K562 (cell line): ENCODE measurements around the gene GPR83. TPM values are rescaled to one million over a fixed set of nuclear protein-coding genes. Genes with fewer than 3 reads are reported as not detected.

Experiments used
- ATAC-seq: fragments of 200-7000 bp; cut with Tn5 transposase; 3 replicates; pipeline ENCODE4 v1.9.1; 2020; ENCODE audit warnings: moderate library complexity
- BruUV-seq: library from RNA; stranded (reverse); fragments of 400-500 nt; replicated peaks from 2 replicates; lab custom pipeline; 2021; lab: Mats Ljungman, UMichigan
- CTCF ChIA-PET: fragments of 300-600 bp; formaldehyde crosslinking; extraction: SDS; loops from one replicate; lab custom pipeline; 2021; ENCODE audit warnings: low intra/inter-chr PET ratio; lab: Yijun Ruan, JAX
- POLR2A ChIA-PET: fragments of 300-600, 350-650 bp; sonication (Branson Sonifier 250); formaldehyde crosslinking; extraction: SDS; loops from one replicate; lab custom pipeline; 2021; ENCODE audit warnings: antibody characterized with exemption, inconsistent platforms; lab: Yijun Ruan, JAX
- DNase-seq, 4 experiments: peaks; one replicate each; pipeline versions ENCODE4 v3.0.0 to v3.0.0-alpha.2; 2011 to 2018; ENCODE audit warnings: low spot score in 3 of 4, mixed read lengths in 3 of 4; ENCODE audit errors: extremely low read depth in 1 of 4
- FAIRE-seq: peaks from 2 replicates; lab custom pipeline; 2011; peaks lifted over from hg19 to GRCh38; lab: Jason Lieb, UNC
- H2AFZ ChIP-seq: 2 replicates; pipeline ENCODE4 v1.6.0; 2011; ENCODE audit warnings: low read depth, low read length, control low read depth, inconsistent platforms
- H3K27ac ChIP-seq: fragments of 200-600 bp; 3 replicates; pipeline ENCODE4 v1.8.0; 2011; ENCODE audit warnings: low read depth, mild to moderate bottlenecking, control low read depth, inconsistent platforms, low read length, moderate library complexity, mixed read lengths; ENCODE audit errors: extremely low read depth
- H3K27me3 ChIP-seq, 2 experiments: fragments of 300-600 bp in 1 of 2; 2 replicates in 1 of 2; 3 replicates in 1 of 2; pipeline versions ENCODE4 v1.6.0 to v1.8.0; 2011; ENCODE audit warnings: inconsistent platforms in 2 of 2, low read length in 2 of 2, mild to moderate bottlenecking in 1 of 2, mixed read lengths in 1 of 2, moderate library complexity in 1 of 2; ENCODE audit not compliant: control insufficient read depth in 2 of 2, insufficient read depth in 2 of 2
- H3K36me3 ChIP-seq: fragments of 300-600 bp; 3 replicates; pipeline ENCODE4 v1.8.0; 2011; ENCODE audit warnings: mild to moderate bottlenecking, low read length, inconsistent platforms; ENCODE audit not compliant: control insufficient read depth, insufficient read depth
- H3K4me1 ChIP-seq, 2 experiments: fragments of 200-600 bp in 1 of 2; replicated peaks in 1 of 2; 2 replicates in 1 of 2; 3 replicates in 1 of 2; pipeline versions ENCODE4 v1.5.1 to v1.8.0; 2011; ENCODE audit warnings: inconsistent platforms in 2 of 2, low read length in 2 of 2, mild to moderate bottlenecking in 1 of 2, mixed read lengths in 1 of 2, moderate library complexity in 1 of 2; ENCODE audit not compliant: control insufficient read depth in 2 of 2, insufficient read depth in 2 of 2
- H3K4me2 ChIP-seq: 2 replicates; pipeline ENCODE4 v1.6.1; 2011; ENCODE audit warnings: low read length, control low read depth, inconsistent platforms, mixed read lengths; ENCODE audit not compliant: insufficient read depth
- H3K4me3 ChIP-seq: fragments of 200-600 bp; sonication (generic), shearing (Covaris generic); 2 replicates; pipeline ENCODE4 v1.5.1; 2016; ENCODE audit warnings: control low read depth, inconsistent platforms
- H3K79me2 ChIP-seq: fragments of 200-600 bp; 3 replicates; pipeline ENCODE4 v1.8.0; 2011; ENCODE audit warnings: low read length, inconsistent platforms; ENCODE audit not compliant: control insufficient read depth, insufficient read depth
- H3K9ac ChIP-seq, 2 experiments: 2 replicates each; pipeline versions ENCODE4 v1.6.0 to v1.6.1; 2011; ENCODE audit warnings: low read depth in 2 of 2, low read length in 2 of 2, control low read depth in 1 of 2, inconsistent platforms in 1 of 2, mild to moderate bottlenecking in 1 of 2, mixed read lengths in 1 of 2; ENCODE audit not compliant: insufficient read depth in 1 of 2
- H3K9me1 ChIP-seq: one replicate; pipeline ENCODE4 v1.6.0; 2011; ENCODE audit warnings: inconsistent platforms, mild to moderate bottlenecking, low read length, moderate library complexity; ENCODE audit not compliant: control insufficient read depth, insufficient read depth
- H3K9me3 ChIP-seq: replicated peaks from 2 replicates; pipeline ENCODE4 v1.5.1; 2011; ENCODE audit warnings: low read depth, low read length, inconsistent platforms; ENCODE audit not compliant: control insufficient read depth, insufficient read depth
- H4K20me1 ChIP-seq: replicated peaks from 2 replicates; pipeline ENCODE4 v1.6.1; 2011; ENCODE audit warnings: low read length, inconsistent platforms, mixed read lengths; ENCODE audit not compliant: control insufficient read depth, insufficient read depth
- ATF7 ChIP-seq: fragments of 450-650 bp; IDR thresholded peaks from 2 replicates; pipeline ENCODE4 v1.7.1; 2014; ENCODE audit warnings: mild to moderate bottlenecking, moderate library complexity
- ESRRB ChIP-seq: fragments of 250-450 bp; sonication (Bioruptor Pico); IDR thresholded peaks from 2 replicates; pipeline ENCODE4 v1.5.0; 2020; ENCODE audit warnings: mild to moderate bottlenecking, moderate library complexity, borderline replicate concordance
- KAT8 ChIP-seq: fragments of 450-650 bp; IDR thresholded peaks from 2 replicates; pipeline ENCODE4 v1.6.1; 2016; ENCODE audit warnings: low read depth, mild to moderate bottlenecking
- PPARD ChIP-seq: fragments of 250-450 bp; sonication (Bioruptor Pico); IDR thresholded peaks from 2 replicates; pipeline ENCODE4 v1.8.0; 2022; ENCODE audit warnings: inconsistent platforms, mild to moderate bottlenecking, moderate library complexity
- ZKSCAN3 ChIP-seq: fragments of 250-450 bp; sonication (Bioruptor Pico); IDR thresholded peaks from 2 replicates; pipeline ENCODE4 v1.4.0; 2020
- ZNF23 ChIP-seq: fragments of 250-450 bp; sonication (Bioruptor Pico); IDR thresholded peaks from 2 replicates; pipeline ENCODE4 v1.4.0; 2020; ENCODE audit warnings: mild to moderate bottlenecking
- ZNF431 ChIP-seq: sonication (generic); formaldehyde crosslinking; IDR thresholded peaks from 2 replicates; pipeline ENCODE4 v1.8.0; 2022; ENCODE audit warnings: mild to moderate bottlenecking, missing genetic modification reagents
- WGBS: fragments of 100-300 bp; shearing (Covaris generic); methylation state at CpG from one replicate; pipeline ENCODE4 v1.1.6; 2016; ENCODE audit warnings: low coverage, mixed read lengths; ENCODE audit not compliant: insufficient coverage; ENCODE audit errors: missing lambda C conversion rate; 5-methylcytosine and 5-hydroxymethylcytosine counted together
- in situ Hi-C: fragments of 300-500 bp; cut with MboI; formaldehyde crosslinking; loops from 4 replicates; pipeline ENCODE4 v1.15.0; 2018; ENCODE audit warnings: inconsistent platforms, mixed read lengths
- intact Hi-C: fragments of 100-400 bp; cut with micrococcal nuclease; formaldehyde crosslinking; loops from 2 replicates; pipeline ENCODE4 v1.14.2; 2022
- polyA plus RNA-seq, 8 experiments: library from polyadenylated mRNA; depleted of rRNA in 4 of 8; stranded (reverse) in 5 of 8; unstranded in 3 of 8; fragments of >200 nt; fragmentation: Nextera tagmentation in 2 of 8; fragmentation: Illumina TruSeq in 1 of 8; extraction: Ambion mirVana in 2 of 8; extraction: Trizol in 1 of 8; gene quantifications; 2 replicates each; pipeline versions ENCODE4 v1.2.1 to v1.2.3, GENCODE V29; 2011 to 2014; ENCODE audit warnings: inconsistent platforms in 1 of 8, missing spikeins in 1 of 8
- total RNA-seq, 7 experiments: library from RNA; depleted of rRNA in 6 of 7; stranded (reverse); fragments of >200 nt in 6 of 7; fragmentation: Illumina TruSeq in 2 of 7; extraction: Trizol in 2 of 7; gene quantifications; 2 replicates each; pipeline versions ENCODE4 v1.2.1 to v1.2.3, GENCODE V29; 2011 to 2021; ENCODE audit warnings: low replicate concordance in 1 of 7
- TF ChIP-seq, protein P1 (sequence below): fragments of 250-450 bp; sonication (Bioruptor Pico); IDR thresholded peaks from 2 replicates; pipeline ENCODE4 v1.4.0; 2020; ENCODE audit warnings: mild to moderate bottlenecking, moderate library complexity
- TF ChIP-seq, protein P2 (sequence below): fragments of 250-450 bp; sonication (Bioruptor Pico); IDR thresholded peaks from 2 replicates; pipeline ENCODE4 v1.5.0; 2022; ENCODE audit warnings: mild to moderate bottlenecking

Gene GPR83
- total and polyA plus RNA-seq, 9 of the 15 experiments (the other 6 are each of a cell fraction or from before 2014, with no cell fraction given) = 0.03 to 0.13 (median 0.08) TPM; not detected in 2

DNA sequence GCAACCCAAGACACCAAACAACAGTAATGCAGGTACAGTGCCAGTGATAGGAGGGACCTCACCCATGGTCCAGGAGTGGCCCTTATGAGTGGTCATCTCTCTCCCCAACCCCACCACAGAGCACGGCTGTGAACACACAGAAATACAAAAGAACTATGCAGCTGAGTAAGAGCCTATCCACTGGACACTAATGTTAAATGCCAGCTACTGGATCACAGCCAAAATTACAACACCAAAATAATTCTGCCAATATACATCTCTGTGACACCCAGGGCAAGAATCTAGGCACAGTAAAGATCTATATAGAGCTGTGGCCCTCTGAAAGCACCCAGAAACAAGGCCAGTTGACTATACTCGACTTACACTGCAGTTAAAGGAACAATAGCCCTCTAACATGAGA lies 22.8 kb upstream of the GPR83 start (continued):
- TF ChIP-seq, protein P1, sequence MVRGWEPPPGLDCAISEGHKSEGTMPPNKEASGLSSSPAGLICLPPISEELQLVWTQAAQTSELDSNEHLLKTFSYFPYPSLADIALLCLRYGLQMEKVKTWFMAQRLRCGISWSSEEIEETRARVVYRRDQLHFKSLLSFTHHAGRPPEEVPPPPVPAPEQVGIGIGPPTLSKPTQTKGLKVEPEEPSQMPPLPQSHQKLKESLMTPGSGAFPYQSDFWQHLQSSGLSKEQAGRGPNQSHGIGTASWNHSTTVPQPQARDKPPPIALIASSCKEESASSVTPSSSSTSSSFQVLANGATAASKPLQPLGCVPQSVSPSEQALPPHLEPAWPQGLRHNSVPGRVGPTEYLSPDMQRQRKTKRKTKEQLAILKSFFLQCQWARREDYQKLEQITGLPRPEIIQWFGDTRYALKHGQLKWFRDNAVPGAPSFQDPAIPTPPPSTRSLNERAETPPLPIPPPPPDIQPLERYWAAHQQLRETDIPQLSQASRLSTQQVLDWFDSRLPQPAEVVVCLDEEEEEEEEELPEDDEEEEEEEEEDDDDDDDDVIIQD = no peak
- TF ChIP-seq, protein P2, sequence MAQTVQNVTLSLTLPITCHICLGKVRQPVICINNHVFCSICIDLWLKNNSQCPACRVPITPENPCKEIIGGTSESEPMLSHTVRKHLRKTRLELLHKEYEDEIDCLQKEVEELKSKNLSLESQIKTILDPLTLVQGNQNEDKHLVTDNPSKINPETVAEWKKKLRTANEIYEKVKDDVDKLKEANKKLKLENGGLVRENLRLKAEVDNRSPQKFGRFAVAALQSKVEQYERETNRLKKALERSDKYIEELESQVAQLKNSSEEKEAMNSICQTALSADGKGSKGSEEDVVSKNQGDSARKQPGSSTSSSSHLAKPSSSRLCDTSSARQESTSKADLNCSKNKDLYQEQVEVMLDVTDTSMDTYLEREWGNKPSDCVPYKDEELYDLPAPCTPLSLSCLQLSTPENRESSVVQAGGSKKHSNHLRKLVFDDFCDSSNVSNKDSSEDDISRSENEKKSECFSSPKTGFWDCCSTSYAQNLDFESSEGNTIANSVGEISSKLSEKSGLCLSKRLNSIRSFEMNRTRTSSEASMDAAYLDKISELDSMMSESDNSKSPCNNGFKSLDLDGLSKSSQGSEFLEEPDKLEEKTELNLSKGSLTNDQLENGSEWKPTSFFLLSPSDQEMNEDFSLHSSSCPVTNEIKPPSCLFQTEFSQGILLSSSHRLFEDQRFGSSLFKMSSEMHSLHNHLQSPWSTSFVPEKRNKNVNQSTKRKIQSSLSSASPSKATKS (CRISPR knock-in tag) = no peak
- TF ChIP-seq ZNF431 = no peak

DNA sequence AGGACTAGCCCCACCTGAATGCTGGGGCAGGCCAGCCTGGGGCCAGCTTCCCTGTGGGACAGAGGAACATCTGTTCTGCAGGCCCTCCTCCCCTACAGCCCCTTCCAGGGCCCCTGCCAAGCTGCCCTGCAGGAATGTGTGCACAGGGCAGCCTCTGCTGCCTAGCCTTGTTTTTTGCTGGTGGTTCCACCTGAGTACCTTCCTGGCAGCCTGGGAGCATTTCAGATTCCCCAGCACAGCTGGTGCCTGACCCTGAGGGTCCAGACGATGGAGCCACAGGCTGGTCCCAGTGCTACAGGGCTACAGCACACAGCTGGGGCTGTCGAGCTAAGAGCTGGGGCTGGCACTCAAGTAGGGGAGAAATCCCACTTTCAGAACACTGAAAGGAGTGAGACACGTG lies 22.3 kb upstream of the GPR83 start:
- BruUV-seq = no TSS peak
- ATAC-seq (no peak), DNase-seq (no peak), FAIRE-seq (no peak)
- Histone ChIP-seq H3K4me2 (no peak overlapping the region), H3K27me3 (no peaks in the 10 kb centered on the region), H3K27ac (no peak overlapping the region), H3K36me3 (peaks cover 23% of the 10 kb centered on the region; the same call in 2 of the 3 replicates), H3K9me3 (no peaks in the 10 kb centered on the region), H3K79me2 (no peaks in the 10 kb centered on the region), H3K4me1 (no peaks in the 10 kb centered on the region), H3K9ac (no peak overlapping the region), H4K20me1 (no peaks in the 10 kb centered on the region), H3K9me1 (no peaks in the 10 kb centered on the region), H3K4me3 (no peak overlapping the region), H2AFZ (no peak overlapping the region)
- WGBS = 88% methylated on average over 3 of the region's 3 CpGs
- POLR2A ChIA-PET = no interaction called here
- no peak for TF ChIP-seq ATF7
- TF ChIP-seq ESRRB (CRISPR knock-in tag) = no peak
- TF ChIP-seq KAT8 = no peak
- TF ChIP-seq PPARD = no peak
- no peak for TF ChIP-seq ZKSCAN3
- TF ChIP-seq ZNF23 (CRISPR knock-in tag) = no peak
- in situ Hi-C loops (no loop called here), intact Hi-C loops (no loop called here)
- CTCF ChIA-PET = no interaction called here
